HCT116 (cell line): ENCODE data around the gene DYNLT2B. TPM values are rescaled to one million over a fixed set of nuclear protein-coding genes. Genes with fewer than 3 reads are reported as not detected.

Experiments used
- ATAC-seq: fragments of 200-7000 bp; cut with Tn5 transposase; 2 replicates; pipeline ENCODE4 v1.9.1; 2020; ENCODE audit warnings: mild to moderate bottlenecking, moderate library complexity
- BruUV-seq: library from RNA; stranded (reverse); fragments of 400-500 nt; replicated peaks from 2 replicates; lab custom pipeline; 2021; lab: Mats Ljungman, UMichigan
- CTCF ChIA-PET: fragments of 300-600 bp; sonication (Branson Sonifier 250); formaldehyde crosslinking; loops from one replicate; lab custom pipeline; 2021; ENCODE audit warnings: antibody characterized with exemption; lab: Charles Lee
- POLR2A ChIA-PET: fragments of 300-600, 350-600 bp; sonication (Branson Sonifier 250); formaldehyde crosslinking; loops from one replicate; lab custom pipeline; 2021; ENCODE audit warnings: antibody characterized with exemption; lab: Charles Lee
- RAD21 ChIA-PET, 2 experiments: fragments of 300-600 bp; sonication (Branson Sonifier 250); formaldehyde crosslinking; loops; one replicate each; lab custom pipeline; 2023; ENCODE audit warnings: low total read pairs in 2 of 2; ENCODE audit not compliant: uncharacterized antibody in 2 of 2, unreplicated experiment in 2 of 2, low non-redundant PET in 1 of 2; lab: Charles Lee
- DNase-seq: peaks from one replicate; pipeline ENCODE4 v3.0.0-alpha.2; 2010; ENCODE audit warnings: low read depth, low spot score
- H2AFZ ChIP-seq: fragments of 200-600 bp; shearing (Covaris generic), sonication (generic); 2 replicates; pipeline ENCODE4 v1.6.1; 2017; ENCODE audit warnings: low read depth, mixed run types, mixed read lengths, antibody characterized with exemption, low read length; ENCODE audit not compliant: poor library complexity, severe bottlenecking
- H3K27ac ChIP-seq: 2 replicates; pipeline ENCODE4 v1.5.1; 2012; ENCODE audit warnings: low read depth, low read length
- H3K27me3 ChIP-seq: fragments of 200-600 bp; sonication (generic); 2 replicates; pipeline ENCODE4 v1.6.1; 2016; ENCODE audit warnings: mixed run types, low read length, mixed read lengths; ENCODE audit not compliant: insufficient read depth
- H3K36me3 ChIP-seq, 2 experiments: fragments of 200-500 bp in 1 of 2; fragments of 200-600 bp in 1 of 2; sonication (Bioruptor generic) in 1 of 2; sonication (generic) in 1 of 2; 2 replicates each; pipeline versions ENCODE4 v1.5.1 to v1.6.1; 2014 to 2016; ENCODE audit warnings: low read length in 2 of 2, inconsistent platforms in 1 of 2, mixed read lengths in 1 of 2, mixed run types in 1 of 2; ENCODE audit not compliant: insufficient read depth in 2 of 2, control insufficient read depth in 1 of 2
- H3K4me1 ChIP-seq, 2 experiments: fragments of 200-600 bp in 1 of 2; sonication (generic) in 1 of 2; 2 replicates each; pipeline versions ENCODE4 v1.5.1 to v1.6.1; 2012 to 2017; ENCODE audit warnings: low read length in 2 of 2, inconsistent platforms in 1 of 2, mild to moderate bottlenecking in 1 of 2, mixed read lengths in 1 of 2, mixed run types in 1 of 2, moderate library complexity in 1 of 2; ENCODE audit not compliant: insufficient read depth in 2 of 2, control insufficient read depth in 1 of 2
- H3K4me2 ChIP-seq: fragments of 200-600 bp; sonication (generic); 2 replicates; pipeline ENCODE4 v1.6.1; 2017; ENCODE audit warnings: mixed run types, low read length, mixed read lengths
- H3K4me3 ChIP-seq, 2 experiments: fragments of 200-600 bp in 1 of 2; sonication (generic) in 1 of 2; replicated peaks in 1 of 2; 2 replicates each; pipeline ENCODE4 v1.5.1; 2011 to 2016; ENCODE audit warnings: low read length in 2 of 2, control low read depth in 1 of 2, low read depth in 1 of 2, mild to moderate bottlenecking in 1 of 2, mixed read lengths in 1 of 2, mixed run types in 1 of 2
- H3K79me2 ChIP-seq: fragments of 200-600 bp; sonication (generic); 2 replicates; pipeline ENCODE4 v1.6.1; 2017; ENCODE audit warnings: mild to moderate bottlenecking, mixed run types, low read length, moderate library complexity, mixed read lengths; ENCODE audit not compliant: insufficient read depth
- H3K9ac ChIP-seq: fragments of 200-600 bp; sonication (generic); 2 replicates; pipeline ENCODE4 v1.6.1; 2016; ENCODE audit warnings: low read length, mixed read lengths
- H3K9me2 ChIP-seq: fragments of 200-600 bp; sonication (generic), shearing (Covaris generic); 2 replicates; pipeline ENCODE4 v1.6.1; 2017; ENCODE audit warnings: mixed run types, mild to moderate bottlenecking, moderate library complexity; ENCODE audit not compliant: insufficient read depth
- H3K9me3 ChIP-seq, 2 experiments: fragments of 200-500 bp in 1 of 2; fragments of 200-600 bp in 1 of 2; sonication (Bioruptor generic) in 1 of 2; sonication (generic) in 1 of 2; 2 replicates each; pipeline ENCODE4 v1.6.1; 2014 to 2017; ENCODE audit warnings: low read length in 2 of 2, mixed read lengths in 2 of 2, inconsistent platforms in 1 of 2, low read depth in 1 of 2, mild to moderate bottlenecking in 1 of 2, mixed run types in 1 of 2, moderate library complexity in 1 of 2; ENCODE audit not compliant: control insufficient read depth in 1 of 2, insufficient read depth in 1 of 2
- H4K20me1 ChIP-seq: fragments of 200-600 bp; sonication (generic), shearing (Covaris generic); 2 replicates; pipeline ENCODE4 v1.6.1; 2017; ENCODE audit warnings: mixed run types, mild to moderate bottlenecking, moderate library complexity; ENCODE audit not compliant: insufficient read depth
- CEBPB ChIP-seq: IDR thresholded peaks from 2 replicates; pipeline ENCODE4 v1.6.1; 2012; ENCODE audit warnings: low read depth
- CTCF ChIP-seq, 3 experiments: fragments of 200-600 bp in 1 of 3; sonication (generic) in 1 of 3; IDR thresholded peaks in 2 of 3; conservative IDR thresholded peaks in 1 of 3; 2 replicates each; pipeline ENCODE4 v1.5.1; 2012 to 2017; ENCODE audit warnings: low read depth in 2 of 3, low read length in 2 of 3, antibody characterized with exemption in 1 of 3, borderline replicate concordance in 1 of 3, control low read depth in 1 of 3, mild to moderate bottlenecking in 1 of 3, mixed read lengths in 1 of 3, mixed run types in 1 of 3, moderate library complexity in 1 of 3; ENCODE audit not compliant: insufficient read depth in 1 of 3
- EGR1 ChIP-seq: IDR thresholded peaks from 2 replicates; pipeline ENCODE4 v1.6.1; 2012; ENCODE audit warnings: low read depth
- ELF1 ChIP-seq: IDR thresholded peaks from 2 replicates; pipeline ENCODE4 v1.6.1; 2012; ENCODE audit warnings: low read depth, borderline replicate concordance
- EZH2phosphoT487 ChIP-seq: fragments of 200-600 bp; IDR thresholded peaks from 2 replicates; pipeline ENCODE4 v1.6.1; 2018; ENCODE audit warnings: antibody characterized with exemption, borderline replicate concordance
- MAX ChIP-seq: IDR thresholded peaks from 2 replicates; pipeline ENCODE4 v1.6.1; 2012
- POLR2A ChIP-seq: IDR thresholded peaks from 2 replicates; pipeline ENCODE4 v1.7.0; 2011; ENCODE audit warnings: borderline replicate concordance; ENCODE audit not compliant: insufficient read depth, insufficient read length; ENCODE audit errors: extremely low read depth
- POLR2AphosphoS5 ChIP-seq: IDR thresholded peaks from 2 replicates; pipeline ENCODE4 v1.6.1; 2011; ENCODE audit warnings: mild to moderate bottlenecking, low read depth, low read length, moderate library complexity
- RAD21 ChIP-seq: IDR thresholded peaks from 2 replicates; pipeline ENCODE4 v1.6.1; 2012; ENCODE audit warnings: low read depth, mild to moderate bottlenecking
- REST ChIP-seq: IDR thresholded peaks from 2 replicates; pipeline ENCODE4 v1.6.1; 2012; ENCODE audit warnings: low read depth
- SP1 ChIP-seq: IDR thresholded peaks from 2 replicates; pipeline ENCODE4 v1.6.1; 2012; ENCODE audit warnings: low read depth
- SRF ChIP-seq: IDR thresholded peaks from 2 replicates; pipeline ENCODE4 v1.6.1; 2012; ENCODE audit warnings: low read depth
- ZNF274 ChIP-seq: fragments of 200-500 bp; sonication (Bioruptor generic); IDR thresholded peaks from 2 replicates; pipeline ENCODE4 v1.6.1; 2014; ENCODE audit warnings: mild to moderate bottlenecking, low read depth, low read length, inconsistent platforms
- intact Hi-C: fragments of 100-400 bp; cut with micrococcal nuclease; formaldehyde crosslinking; loops from 2 replicates; pipeline ENCODE4 v1.10.0; 2022
- total RNA-seq: library from RNA; stranded (reverse); gene quantifications from one replicate; pipeline ENCODE4 v1.2.1, GENCODE V29; 2021; ENCODE audit not compliant: unreplicated experiment
- TF ChIP-seq, protein P1 (sequence below): IDR thresholded peaks from 2 replicates; pipeline ENCODE4 v1.6.1; 2011; ENCODE audit warnings: mild to moderate bottlenecking, low read length, moderate library complexity; ENCODE audit not compliant: insufficient replicate concordance; ENCODE audit errors: extremely low read depth

DYNLT2B gene
- total RNA-seq, 1 experiment from 2014 or later = 9.7 TPM

GRCh38 chr3:196254376-196255283 is 63.4 kb downstream of the DYNLT2B start:
- no peaks in the 10 kb centered on the region for H4K20me1 ChIP-seq
- no peaks in the 10 kb centered on the region for H3K4me1 ChIP-seq
- H3K4me2 ChIP-seq = no peak overlapping the region
- H3K9ac ChIP-seq = no peak overlapping the region
- ChIA-PET POLR2A (no interaction called here), CTCF (interaction anchor here (1.0 to 2.5 kb wide), 8 partner anchors 84 to 268 kb away, joined by 3 to 16 read pairs (median 5); partner anchors contain the start of gene TM4SF19), RAD21 (interaction anchor here (0.7 to 1.7 kb wide), 3 partner anchors 232 to 268 kb away, joined by 3 read pairs; no protein-coding TSS in a partner anchor)
- TF ChIP-seq POLR2A (no peak), EZH2phosphoT487 (no peak), RAD21 (no peak), CTCF (IDR thresholded peaks at IDR 0.05 in 2 of 3, conservative IDR thresholded peaks at IDR 0.05 in 1 of 3; ENCODE audit: borderline replicate concordance in 1 of 3, insufficient read depth in 1 of 3, low read depth in 2 of 3, low read length in 2 of 3) (no peak), POLR2AphosphoS5 (no peak), SP1 (no peak), MAX (no peak), SRF (no peak), EGR1 (no peak), REST (no peak), ELF1 (no peak), ZNF274 (no peak), CEBPB (no peak)
- TF ChIP-seq, protein P1, sequence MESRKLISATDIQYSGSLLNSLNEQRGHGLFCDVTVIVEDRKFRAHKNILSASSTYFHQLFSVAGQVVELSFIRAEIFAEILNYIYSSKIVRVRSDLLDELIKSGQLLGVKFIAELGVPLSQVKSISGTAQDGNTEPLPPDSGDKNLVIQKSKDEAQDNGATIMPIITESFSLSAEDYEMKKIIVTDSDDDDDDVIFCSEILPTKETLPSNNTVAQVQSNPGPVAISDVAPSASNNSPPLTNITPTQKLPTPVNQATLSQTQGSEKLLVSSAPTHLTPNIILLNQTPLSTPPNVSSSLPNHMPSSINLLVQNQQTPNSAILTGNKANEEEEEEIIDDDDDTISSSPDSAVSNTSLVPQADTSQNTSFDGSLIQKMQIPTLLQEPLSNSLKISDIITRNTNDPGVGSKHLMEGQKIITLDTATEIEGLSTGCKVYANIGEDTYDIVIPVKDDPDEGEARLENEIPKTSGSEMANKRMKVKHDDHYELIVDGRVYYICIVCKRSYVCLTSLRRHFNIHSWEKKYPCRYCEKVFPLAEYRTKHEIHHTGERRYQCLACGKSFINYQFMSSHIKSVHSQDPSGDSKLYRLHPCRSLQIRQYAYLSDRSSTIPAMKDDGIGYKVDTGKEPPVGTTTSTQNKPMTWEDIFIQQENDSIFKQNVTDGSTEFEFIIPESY = no peak
- H3K79me2 ChIP-seq = peaks cover under 1% of the 10 kb centered on the region; the same call in 1 of the 2 replicates
- H3K4me3 ChIP-seq = no peak overlapping the region
- no peak overlapping the region for H3K27ac ChIP-seq
- intact Hi-C loops = no loop called here
- 0 out of 4 replicates have a peak, but pooled peaks cover 0 to 6% of the 10 kb centered on the region in 2 experiments for H3K36me3 ChIP-seq
- BruUV-seq = TSS peak; percentile 25
- DNase-seq = no peak
- no peak overlapping the region for H2AFZ ChIP-seq
- H3K27me3 ChIP-seq = no peaks in the 10 kb centered on the region
- no peaks in the 10 kb centered on the region for H3K9me2 ChIP-seq
- no peaks in the 10 kb centered on the region for H3K9me3 ChIP-seq
- no peak for ATAC-seq
